ENCODE results near the gene SETD1A. TPM values are rescaled to one million over a fixed set of nuclear protein-coding genes. Genes with fewer than 3 reads are reported as not detected.

SETD1A gene
- total and polyA plus RNA-seq, 9 of the 15 experiments (the other 6 are each of a cell fraction or from before 2014, with no cell fraction given) = 0.08 to 36.0 (median 4.2) TPM

DNA sequence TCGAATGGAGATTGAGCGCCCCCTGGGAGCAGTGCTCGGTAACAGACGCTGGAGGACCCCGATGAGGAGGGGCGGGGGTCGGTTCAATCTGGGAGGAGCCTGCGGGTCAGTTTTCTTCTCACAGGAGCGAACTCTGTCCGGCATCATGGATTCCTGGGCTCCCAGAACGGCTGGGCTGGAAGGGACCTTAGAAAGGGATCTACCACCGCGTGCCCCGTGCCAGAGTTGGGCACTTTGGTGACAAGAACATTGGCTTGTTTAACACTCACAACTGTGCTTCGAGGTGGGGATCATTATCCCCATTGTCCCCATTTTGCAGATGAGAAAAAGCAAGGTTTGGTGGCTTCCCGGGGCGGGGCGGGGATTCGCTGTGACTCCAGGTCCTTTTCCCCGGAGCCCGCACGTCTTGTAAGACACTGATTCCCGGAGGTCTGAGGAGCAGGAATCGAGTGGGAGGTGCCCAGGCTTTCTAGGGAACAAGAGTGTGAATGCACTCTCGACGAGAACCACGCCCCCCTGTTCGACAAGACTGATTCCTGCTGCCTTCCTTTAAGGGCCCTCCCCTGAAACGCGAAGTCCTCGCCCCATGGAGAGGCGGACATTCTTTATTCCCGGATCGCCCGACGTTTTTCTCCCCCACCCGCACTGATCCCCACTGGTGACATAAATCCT, 35.7 kb upstream of the SETD1A start (continued):
- TF ChIP-seq, protein P1, sequence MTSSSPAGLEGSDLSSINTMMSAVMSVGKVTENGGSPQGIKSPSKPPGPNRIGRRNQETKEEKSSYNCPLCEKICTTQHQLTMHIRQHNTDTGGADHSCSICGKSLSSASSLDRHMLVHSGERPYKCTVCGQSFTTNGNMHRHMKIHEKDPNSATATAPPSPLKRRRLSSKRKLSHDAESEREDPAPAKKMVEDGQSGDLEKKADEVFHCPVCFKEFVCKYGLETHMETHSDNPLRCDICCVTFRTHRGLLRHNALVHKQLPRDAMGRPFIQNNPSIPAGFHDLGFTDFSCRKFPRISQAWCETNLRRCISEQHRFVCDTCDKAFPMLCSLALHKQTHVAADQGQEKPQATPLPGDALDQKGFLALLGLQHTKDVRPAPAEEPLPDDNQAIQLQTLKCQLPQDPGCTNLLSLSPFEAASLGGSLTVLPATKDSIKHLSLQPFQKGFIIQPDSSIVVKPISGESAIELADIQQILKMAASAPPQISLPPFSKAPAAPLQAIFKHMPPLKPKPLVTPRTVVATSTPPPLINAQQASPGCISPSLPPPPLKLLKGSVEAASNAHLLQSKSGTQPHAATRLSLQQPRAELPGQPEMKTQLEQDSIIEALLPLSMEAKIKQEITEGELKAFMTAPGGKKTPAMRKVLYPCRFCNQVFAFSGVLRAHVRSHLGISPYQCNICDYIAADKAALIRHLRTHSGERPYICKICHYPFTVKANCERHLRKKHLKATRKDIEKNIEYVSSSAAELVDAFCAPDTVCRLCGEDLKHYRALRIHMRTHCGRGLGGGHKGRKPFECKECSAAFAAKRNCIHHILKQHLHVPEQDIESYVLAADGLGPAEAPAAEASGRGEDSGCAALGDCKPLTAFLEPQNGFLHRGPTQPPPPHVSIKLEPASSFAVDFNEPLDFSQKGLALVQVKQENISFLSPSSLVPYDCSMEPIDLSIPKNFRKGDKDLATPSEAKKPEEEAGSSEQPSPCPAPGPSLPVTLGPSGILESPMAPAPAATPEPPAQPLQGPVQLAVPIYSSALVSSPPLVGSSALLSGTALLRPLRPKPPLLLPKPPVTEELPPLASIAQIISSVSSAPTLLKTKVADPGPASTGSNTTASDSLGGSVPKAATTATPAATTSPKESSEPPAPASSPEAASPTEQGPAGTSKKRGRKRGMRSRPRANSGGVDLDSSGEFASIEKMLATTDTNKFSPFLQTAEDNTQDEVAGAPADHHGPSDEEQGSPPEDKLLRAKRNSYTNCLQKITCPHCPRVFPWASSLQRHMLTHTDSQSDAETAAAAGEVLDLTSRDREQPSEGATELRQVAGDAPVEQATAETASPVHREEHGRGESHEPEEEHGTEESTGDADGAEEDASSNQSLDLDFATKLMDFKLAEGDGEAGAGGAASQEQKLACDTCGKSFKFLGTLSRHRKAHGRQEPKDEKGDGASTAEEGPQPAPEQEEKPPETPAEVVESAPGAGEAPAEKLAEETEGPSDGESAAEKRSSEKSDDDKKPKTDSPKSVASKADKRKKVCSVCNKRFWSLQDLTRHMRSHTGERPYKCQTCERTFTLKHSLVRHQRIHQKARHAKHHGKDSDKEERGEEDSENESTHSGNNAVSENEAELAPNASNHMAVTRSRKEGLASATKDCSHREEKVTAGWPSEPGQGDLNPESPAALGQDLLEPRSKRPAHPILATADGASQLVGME (CRISPR knock-in tag; IDR thresholded peaks at IDR 0.05) = 0 out of 2 replicates have a peak, but pooled peaks have one; percentile 31
- peak in 1 of 2 experiments; percentile 44; a peak in 2 of 4 replicates for TF ChIP-seq TEAD1 (CRISPR knock-in tag; IDR thresholded peaks at IDR 0.05)
- TF ChIP-seq DMBX1 (CRISPR knock-in tag; IDR thresholded peaks at IDR 0.05; ENCODE audit: borderline replicate concordance) = no peak
- TF ChIP-seq BHLHE40 (IDR thresholded peaks at IDR 0.05; ENCODE audit: low read length) = no peak
- TF ChIP-seq MEF2D (tag; conservative IDR thresholded peaks at IDR 0.05; ENCODE audit: low read depth) = no peak
- TF ChIP-seq HDAC3 (IDR thresholded peaks at IDR 0.05; ENCODE audit: borderline replicate concordance, partially characterized antibody) = no peak
- peak; percentile 69; the same call in 1 of the 2 replicates for TF ChIP-seq E2F4 (CRISPR knock-in tag; IDR thresholded peaks at IDR 0.05; ENCODE audit: low read depth)
- TF ChIP-seq, protein P2, sequence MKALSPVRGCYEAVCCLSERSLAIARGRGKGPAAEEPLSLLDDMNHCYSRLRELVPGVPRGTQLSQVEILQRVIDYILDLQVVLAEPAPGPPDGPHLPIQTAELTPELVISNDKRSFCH (CRISPR knock-in tag; IDR thresholded peaks at IDR 0.05) = no peak
- TF ChIP-seq, protein P2 (tag; IDR thresholded peaks at IDR 0.05) = no peak; the same call in 1 of the 2 replicates
- no peak for TF ChIP-seq C11orf30 (IDR thresholded peaks at IDR 0.05; ENCODE audit: low read depth)
- TF ChIP-seq NUFIP1 (IDR thresholded peaks at IDR 0.05; ENCODE audit: partially characterized antibody) = no peak
- TF ChIP-seq, protein P3, sequence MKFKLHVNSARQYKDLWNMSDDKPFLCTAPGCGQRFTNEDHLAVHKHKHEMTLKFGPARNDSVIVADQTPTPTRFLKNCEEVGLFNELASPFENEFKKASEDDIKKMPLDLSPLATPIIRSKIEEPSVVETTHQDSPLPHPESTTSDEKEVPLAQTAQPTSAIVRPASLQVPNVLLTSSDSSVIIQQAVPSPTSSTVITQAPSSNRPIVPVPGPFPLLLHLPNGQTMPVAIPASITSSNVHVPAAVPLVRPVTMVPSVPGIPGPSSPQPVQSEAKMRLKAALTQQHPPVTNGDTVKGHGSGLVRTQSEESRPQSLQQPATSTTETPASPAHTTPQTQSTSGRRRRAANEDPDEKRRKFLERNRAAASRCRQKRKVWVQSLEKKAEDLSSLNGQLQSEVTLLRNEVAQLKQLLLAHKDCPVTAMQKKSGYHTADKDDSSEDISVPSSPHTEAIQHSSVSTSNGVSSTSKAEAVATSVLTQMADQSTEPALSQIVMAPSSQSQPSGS (CRISPR knock-in tag; IDR thresholded peaks at IDR 0.05) = no peak
